Omental fat pad (tissue), 4 donors: ENCODE results near the gene INPP4B. TPM values are rescaled to one million over a fixed set of nuclear protein-coding genes. Genes with fewer than 3 reads are reported as not detected.

Experiments
- ATAC-seq: fragments of 150-250 bp; one replicate; pipeline ENCODE4 v1.9.1; 2016; ENCODE audit warnings: mild to moderate bottlenecking, moderate library complexity; ENCODE audit not compliant: low FRiP score
- DNase-seq: peaks from one replicate; pipeline ENCODE4 v3.0.0-alpha.2; 2019; ENCODE audit warnings: low spot score
- total RNA-seq, 4 donors: library from RNA; depleted of rRNA; stranded (reverse); fragments of >200 nt; gene quantifications; one replicate each; pipeline ENCODE4 v1.1.0, GENCODE V29; 2016
- TF ChIP-seq, protein P1 (sequence below), 3 donors: fragments of 450-650 bp; IDR thresholded peaks; one replicate each; pipeline ENCODE4 v1.5.1; 2016 to 2017; ENCODE audit warnings: antibody characterized with exemption in 3 of 3, mild to moderate bottlenecking in 3 of 3, moderate library complexity in 2 of 3

INPP4B gene
- total RNA-seq, 4 donors from 2014 or later: 6.6 to 54.2 (median 14.2) TPM

DNA sequence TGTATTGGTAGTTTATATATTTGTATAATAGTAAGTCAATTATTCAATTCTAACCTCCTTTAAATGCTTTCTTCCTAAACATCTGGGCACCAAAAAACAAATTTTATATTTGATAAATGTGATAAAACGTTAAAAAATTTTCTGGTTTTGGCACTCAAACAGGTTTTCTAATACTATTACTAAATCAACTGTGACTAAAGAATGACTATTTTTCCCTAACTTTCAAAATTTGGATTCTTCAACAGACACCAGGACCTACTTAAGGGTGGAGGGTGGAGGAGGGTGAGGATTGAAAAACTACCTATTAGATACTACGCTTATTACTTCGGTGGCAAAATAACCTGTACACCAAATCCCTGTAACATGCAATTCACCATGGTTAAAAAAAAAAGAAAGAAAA lies 654.2 kb downstream of the INPP4B start:
- DNase-seq: no peak
- TF ChIP-seq, protein P1, sequence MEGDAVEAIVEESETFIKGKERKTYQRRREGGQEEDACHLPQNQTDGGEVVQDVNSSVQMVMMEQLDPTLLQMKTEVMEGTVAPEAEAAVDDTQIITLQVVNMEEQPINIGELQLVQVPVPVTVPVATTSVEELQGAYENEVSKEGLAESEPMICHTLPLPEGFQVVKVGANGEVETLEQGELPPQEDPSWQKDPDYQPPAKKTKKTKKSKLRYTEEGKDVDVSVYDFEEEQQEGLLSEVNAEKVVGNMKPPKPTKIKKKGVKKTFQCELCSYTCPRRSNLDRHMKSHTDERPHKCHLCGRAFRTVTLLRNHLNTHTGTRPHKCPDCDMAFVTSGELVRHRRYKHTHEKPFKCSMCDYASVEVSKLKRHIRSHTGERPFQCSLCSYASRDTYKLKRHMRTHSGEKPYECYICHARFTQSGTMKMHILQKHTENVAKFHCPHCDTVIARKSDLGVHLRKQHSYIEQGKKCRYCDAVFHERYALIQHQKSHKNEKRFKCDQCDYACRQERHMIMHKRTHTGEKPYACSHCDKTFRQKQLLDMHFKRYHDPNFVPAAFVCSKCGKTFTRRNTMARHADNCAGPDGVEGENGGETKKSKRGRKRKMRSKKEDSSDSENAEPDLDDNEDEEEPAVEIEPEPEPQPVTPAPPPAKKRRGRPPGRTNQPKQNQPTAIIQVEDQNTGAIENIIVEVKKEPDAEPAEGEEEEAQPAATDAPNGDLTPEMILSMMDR (IDR thresholded peaks at IDR 0.05): no peak
- no peak for ATAC-seq

DNA sequence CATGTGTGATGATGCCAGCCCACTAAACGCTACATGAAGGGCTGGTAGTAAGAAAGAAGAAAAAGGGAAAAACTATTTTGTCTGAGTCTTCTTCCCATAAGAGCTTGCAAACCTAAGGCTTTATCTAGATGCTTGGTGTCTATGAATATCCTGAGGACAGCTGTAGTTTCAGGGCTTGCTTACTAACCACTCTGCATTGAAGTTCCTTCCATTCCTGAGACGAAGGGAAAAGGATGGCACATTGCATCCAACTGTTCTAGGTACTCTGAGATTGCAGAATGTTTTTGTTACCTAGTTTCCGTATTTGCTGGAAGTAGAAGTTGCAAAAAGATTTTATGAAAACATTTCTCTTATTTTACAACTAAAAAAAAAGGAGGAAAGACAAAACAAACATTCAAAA lies 665.1 kb downstream of the INPP4B start:
- TF ChIP-seq, protein P1 (IDR thresholded peaks at IDR 0.05): no peak
- no peak for DNase-seq
- ATAC-seq: no peak

DNA sequence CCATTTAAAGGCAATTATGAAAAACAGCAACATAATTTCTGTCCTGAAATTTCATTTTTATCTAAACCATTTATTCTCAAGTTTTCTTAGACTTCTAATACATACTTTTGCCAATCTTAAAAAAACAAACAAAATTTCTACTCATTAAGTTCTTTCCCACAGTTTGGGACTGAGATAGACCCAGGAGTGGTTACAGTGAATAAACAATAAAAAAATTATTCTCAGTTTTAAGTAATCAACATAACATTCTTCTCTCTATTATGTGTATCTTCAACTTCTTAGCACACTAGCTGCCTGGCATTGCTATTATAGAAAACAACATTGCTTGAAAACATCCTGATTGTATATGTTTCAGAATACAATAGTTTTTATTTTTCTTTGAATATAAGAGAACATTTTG lies 676.9 kb downstream of the INPP4B start:
- TF ChIP-seq, protein P1 (IDR thresholded peaks at IDR 0.05): no peak
- ATAC-seq (no peak), DNase-seq (no peak)

DNA sequence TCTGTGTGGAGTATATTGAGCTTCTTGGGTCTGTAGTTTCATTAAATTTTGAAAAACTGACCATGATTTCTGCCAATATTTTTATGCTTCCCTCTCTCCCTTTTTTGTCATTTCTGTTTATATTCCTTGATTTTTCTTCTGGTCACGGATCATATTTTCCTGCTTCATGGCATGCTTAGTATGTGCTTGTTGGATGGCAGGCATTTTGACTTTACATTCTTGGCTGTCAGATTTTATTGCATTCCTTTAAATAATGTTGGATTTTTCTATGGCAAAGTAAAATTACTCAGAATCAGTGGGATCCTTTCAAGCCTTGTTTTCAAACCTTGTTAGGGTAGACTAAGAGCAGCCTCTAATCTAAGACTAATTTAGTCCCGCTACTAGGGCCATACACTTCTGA lies 677.9 kb downstream of the INPP4B start:
- DNase-seq (no peak), ATAC-seq (no peak)
- TF ChIP-seq, protein P1 (IDR thresholded peaks at IDR 0.05): no peak

DNA sequence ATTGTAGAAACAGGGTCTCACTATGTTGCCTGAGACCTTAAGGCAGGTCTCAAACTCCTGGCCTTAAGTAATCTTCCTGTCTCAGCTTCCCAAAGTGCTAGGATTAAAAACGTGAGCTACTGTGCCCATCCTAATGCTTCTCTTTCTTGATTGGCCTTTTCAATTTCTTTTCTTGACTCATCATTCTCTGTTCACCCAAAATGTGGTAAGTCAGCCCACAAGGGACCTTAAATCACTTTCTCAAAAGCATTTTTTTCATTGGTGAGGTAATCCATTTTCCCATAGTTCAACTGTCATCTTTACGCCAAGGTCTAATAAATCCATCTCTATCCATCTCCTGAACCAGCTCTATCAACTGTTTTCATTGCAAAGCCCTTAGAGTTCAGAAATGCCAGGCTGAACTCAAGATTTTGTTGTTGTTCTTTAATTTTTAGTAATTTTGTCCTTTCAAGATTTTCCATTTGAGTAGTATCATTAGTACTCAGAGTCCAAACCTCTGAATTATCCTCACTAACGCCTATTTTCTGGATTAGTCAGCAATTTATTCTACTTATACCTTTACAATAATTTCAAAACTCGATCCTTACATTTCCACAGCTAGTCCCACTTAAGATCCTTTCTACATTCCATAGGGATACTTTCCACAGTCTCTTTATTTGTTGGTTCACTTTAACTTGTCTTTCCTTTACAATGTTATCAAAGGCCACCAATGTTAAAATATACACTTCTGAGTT lies 681.2 kb downstream of the INPP4B start:
- no peak for ATAC-seq
- TF ChIP-seq, protein P1 (IDR thresholded peaks at IDR 0.05): no peak
- no peak for DNase-seq

DNA sequence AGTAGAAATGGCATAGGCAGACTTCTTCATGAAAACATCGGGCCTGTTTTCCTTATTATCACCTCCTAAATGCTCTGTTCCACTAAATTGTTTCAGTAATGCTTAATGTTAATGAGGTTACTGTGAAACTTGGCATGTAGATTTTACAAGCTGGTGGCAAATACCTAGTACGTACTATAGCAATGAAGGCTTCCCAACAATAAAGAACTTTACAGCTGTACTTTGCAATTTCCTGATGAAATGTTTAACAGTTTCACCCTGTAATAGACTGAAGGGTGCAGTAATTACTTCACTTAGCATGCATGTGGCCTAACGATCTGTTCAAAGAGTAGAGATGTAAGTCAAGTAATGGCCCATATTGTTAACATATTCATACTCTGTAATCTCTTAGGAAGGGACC lies 685.0 kb downstream of the INPP4B start:
- TF ChIP-seq, protein P1 (IDR thresholded peaks at IDR 0.05): no peak
- no peak for ATAC-seq

DNA sequence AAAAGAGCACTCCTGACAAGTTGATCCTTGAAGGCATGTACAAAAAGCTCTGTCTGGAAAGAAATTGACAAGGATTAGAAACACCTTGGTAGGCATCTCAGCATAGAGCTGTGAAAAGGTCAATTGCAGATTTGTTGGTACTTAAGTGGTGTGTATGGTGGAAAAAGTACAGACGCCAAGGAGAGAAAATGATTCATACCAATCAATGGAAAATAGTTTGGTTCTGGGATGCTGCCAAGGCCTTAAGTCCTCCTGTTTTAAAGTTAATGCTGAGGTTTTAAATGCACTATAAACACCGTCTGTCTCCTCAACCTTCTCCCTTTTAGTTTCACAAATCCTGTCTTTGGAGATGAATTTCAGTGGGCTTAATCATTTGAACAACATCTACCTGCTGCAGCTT lies 685.6 kb downstream of the INPP4B start:
- ATAC-seq: no peak
- TF ChIP-seq, protein P1 (IDR thresholded peaks at IDR 0.05): no peak
- DNase-seq: no peak

More for the DNA sequence above, 685.0 kb downstream of the INPP4B start:
- no peak for DNase-seq
